ENCODE results near the gene ST14.

Gene ST14

GRCh38 chr11:130136107-130136506 is 23.5 kb upstream of the ST14 start:
- no peak for DNase-seq

GRCh38 chr11:130137999-130138398 is 21.6 kb upstream of the ST14 start:
- no peak for DNase-seq

GRCh38 chr11:130139401-130139800 is 20.2 kb upstream of the ST14 start:
- no peak for DNase-seq

- DNase-seq = no peak
These were observed 17.8 kb upstream of the ST14 start for GRCh38 chr11:130141561-130142341.

GRCh38 chr11:130144141-130144540 is 15.4 kb upstream of the ST14 start:
- DNase-seq = no peak

GRCh38 chr11:130144861-130145281 is 14.7 kb upstream of the ST14 start:
- no peak for DNase-seq

- no peak for DNase-seq
These were observed 14.2 kb upstream of the ST14 start for GRCh38 chr11:130145311-130145812.

- peak in 1 of 2 donors; percentile 56 for DNase-seq
These were observed 13.4 kb upstream of the ST14 start for GRCh38 chr11:130145975-130146776.

- DNase-seq = peak; percentile 98 to 99
These were observed 12.8 kb upstream of the ST14 start for GRCh38 chr11:130146796-130147195.

GRCh38 chr11:130148796-130149326 is 10.7 kb upstream of the ST14 start:
- DNase-seq = no peak

GRCh38 chr11:130150790-130151189 is 8.8 kb upstream of the ST14 start:
- no peak for DNase-seq

- DNase-seq = no peak
These were observed 8.4 kb upstream of the ST14 start for GRCh38 chr11:130151196-130151595.

- peak; percentile 82 to 93 for DNase-seq
These were observed 3.2 kb upstream of the ST14 start for GRCh38 chr11:130156108-130157022.

GRCh38 chr11:130157101-130157500 is 2.5 kb upstream of the ST14 start:
- peak; percentile 34 to 73 for DNase-seq

- DNase-seq = no peak
These were observed 1.7 kb upstream of the ST14 start for GRCh38 chr11:130157840-130158239.

- DNase-seq = no peak
These were observed 443 bp upstream of the ST14 start for GRCh38 chr11:130159139-130159538.

- peak; percentile 26 to 40 for DNase-seq
These were observed 1.0 kb downstream of the ST14 start for GRCh38 chr11:130160498-130161155.

GRCh38 chr11:130161441-130162145 is 2.0 kb downstream of the ST14 start:
- DNase-seq = no peak

GRCh38 chr11:130162733-130163132 is 3.2 kb downstream of the ST14 start:
- peak; percentile 38 to 44 for DNase-seq

GRCh38 chr11:130163346-130164220 is 4.0 kb downstream of the ST14 start:
- peak; percentile 71 to 72 for DNase-seq

Data from inflammatory macrophage (primary cell).